Measurements from ENCODE around the gene SSTR4. TPM values are rescaled to one million over a fixed set of nuclear protein-coding genes. Genes with fewer than 3 reads are reported as not detected.
"Not testable (repeated sequence)": the region's sequence is repeated elsewhere in the genome, so short reads cannot be mapped to it uniquely, and the experiment has no call there.

Gene SSTR4
- not detected in 2 replicates for total RNA-seq

DNA sequence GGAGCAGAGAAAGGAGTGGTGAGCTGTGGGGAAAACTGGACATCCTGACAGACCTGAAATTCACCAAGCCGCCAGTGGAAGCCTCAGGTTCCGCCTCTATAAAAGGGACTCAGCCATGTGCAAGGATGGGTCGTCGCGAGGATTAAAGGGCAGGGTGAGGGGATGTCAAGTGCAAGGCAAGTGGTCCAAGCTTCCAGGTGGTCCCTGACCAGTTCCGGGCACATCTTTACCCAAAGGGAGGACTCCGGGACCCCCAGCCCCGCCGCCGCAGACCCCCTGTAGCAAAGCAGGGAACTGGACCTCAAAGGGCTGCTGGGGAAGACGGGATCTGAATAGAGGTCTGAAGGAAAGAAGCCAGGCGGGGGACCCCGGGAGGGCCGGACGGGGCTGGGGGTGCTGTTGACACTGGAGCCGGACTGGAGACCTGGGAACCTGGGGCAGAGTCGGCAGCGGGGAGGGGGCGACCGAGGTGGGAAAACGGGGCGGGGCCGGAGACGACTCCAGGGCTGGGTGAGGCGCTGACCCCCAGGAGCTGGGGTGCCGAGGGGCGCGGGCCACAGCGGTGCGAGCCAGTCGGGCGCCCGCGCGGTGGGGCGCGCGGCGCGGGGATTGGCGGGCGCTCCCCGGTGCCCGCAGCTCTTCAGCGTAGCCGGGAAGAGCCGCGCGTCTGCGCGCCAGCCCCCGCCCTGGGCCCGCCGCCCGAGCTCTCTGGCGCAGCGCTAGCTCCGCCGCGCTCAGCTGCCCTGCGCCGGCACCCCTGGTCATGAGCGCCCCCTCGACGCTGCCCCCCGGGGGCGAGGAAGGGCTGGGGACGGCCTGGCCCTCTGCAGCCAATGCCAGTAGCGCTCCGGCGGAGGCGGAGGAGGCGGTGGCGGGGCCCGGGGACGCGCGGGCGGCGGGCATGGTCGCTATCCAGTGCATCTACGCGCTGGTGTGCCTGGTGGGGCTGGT lies at the start of gene SSTR4:
Gene SSTR4 (plus strand): TSS at position 592 of the 951 bp plus-strand sequence. CDS start 172 bp downstream, at position 764.
- Mint-ChIP-seq H3K27me3 (peaks cover 10% of the 10 kb centered on the region), H3K9me3 (no peaks in the 10 kb centered on the region), H3K27ac (no peak within 1 kb of the TSS), H3K4me1 (no peaks in the 10 kb centered on the region), H3K36me3 (ENCODE audit: low read depth) (no peaks in the 10 kb centered on the region), H3K4me3 (no peak within 1 kb of the TSS)
- intact Hi-C loops (cut with micrococcal nuclease) = no loop called here
- no peak for DNase-seq

- no peaks in the 10 kb centered on the region for H3K4me1 Mint-ChIP-seq
- peaks cover 7% of the 10 kb centered on the region for H3K9me3 Mint-ChIP-seq
- no peaks in the 10 kb centered on the region for H3K36me3 Mint-ChIP-seq (ENCODE audit: low read depth)
- intact Hi-C loops (cut with micrococcal nuclease) = no loop called here
- no peak for DNase-seq
- H3K4me3 Mint-ChIP-seq = no peak overlapping the region
- H3K27me3 Mint-ChIP-seq = no peaks in the 10 kb centered on the region
- no peak overlapping the region for H3K27ac Mint-ChIP-seq
Measured at GRCh38 chr20:22986601-22987000, 48.5 kb upstream of the SSTR4 start.

- H3K27ac Mint-ChIP-seq; H3K4me1 Mint-ChIP-seq; H3K4me3 Mint-ChIP-seq; H3K27me3 Mint-ChIP-seq; H3K9me3 Mint-ChIP-seq; H3K36me3 Mint-ChIP-seq (ENCODE audit: low read depth); intact Hi-C loops (cut with micrococcal nuclease); DNase-seq: not testable (repeated sequence)
Measured at GRCh38 chr20:22991424-22991823, 43.7 kb upstream of the SSTR4 start.

DNA sequence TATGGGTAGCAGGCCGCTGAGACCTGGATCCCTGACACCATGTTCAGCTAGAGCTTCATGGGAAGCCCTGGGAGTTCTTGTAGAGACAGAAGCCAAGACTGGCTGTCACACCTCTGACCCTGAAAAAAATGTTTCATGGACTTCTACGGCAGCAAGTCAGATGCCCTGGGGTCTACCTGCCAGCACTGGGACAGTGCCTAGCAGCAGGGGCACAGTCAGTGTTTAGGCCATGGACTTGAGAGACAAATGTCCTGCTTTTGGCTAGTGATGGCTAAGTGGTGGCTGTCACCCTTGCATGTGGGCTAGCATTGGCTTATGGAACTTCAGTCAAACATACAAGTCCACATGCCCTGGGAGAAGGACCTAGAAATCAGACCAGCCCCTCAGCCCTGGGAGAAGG lies 41.3 kb upstream of the SSTR4 start:
- H3K4me3 Mint-ChIP-seq = no peak overlapping the region
- no peaks in the 10 kb centered on the region for H3K27me3 Mint-ChIP-seq

GRCh38 chr20:22995923-22996322 lies 39.2 kb upstream of the SSTR4 start:
- no peaks in the 10 kb centered on the region for H3K36me3 Mint-ChIP-seq (ENCODE audit: low read depth)
- H3K4me3 Mint-ChIP-seq = no peak overlapping the region
- DNase-seq = no peak
- H3K9me3 Mint-ChIP-seq = no peaks in the 10 kb centered on the region
- intact Hi-C loops (cut with micrococcal nuclease) = no loop called here
- H3K4me1 Mint-ChIP-seq = no peaks in the 10 kb centered on the region
- H3K27me3 Mint-ChIP-seq = no peaks in the 10 kb centered on the region
- no peak overlapping the region for H3K27ac Mint-ChIP-seq

More for the DNA sequence above, 41.3 kb upstream of the SSTR4 start:
- DNase-seq = no peak
- Mint-ChIP-seq H3K4me1 (no peaks in the 10 kb centered on the region), H3K36me3 (ENCODE audit: low read depth) (no peaks in the 10 kb centered on the region), H3K27ac (no peak overlapping the region), H3K9me3 (peaks cover 3% of the 10 kb centered on the region)
- intact Hi-C loops (cut with micrococcal nuclease) = no loop called here

- Mint-ChIP-seq H3K27me3 (no peaks in the 10 kb centered on the region), H3K36me3 (ENCODE audit: low read depth) (no peaks in the 10 kb centered on the region), H3K4me1 (no peaks in the 10 kb centered on the region), H3K27ac (no peak overlapping the region), H3K9me3 (no peaks in the 10 kb centered on the region), H3K4me3 (no peak overlapping the region)
- no peak for DNase-seq
- intact Hi-C loops (cut with micrococcal nuclease) = no loop called here
Measured at GRCh38 chr20:22998476-22998875, 36.6 kb upstream of the SSTR4 start.

GRCh38 chr20:22999756-23000155 lies 35.4 kb upstream of the SSTR4 start:
- no peak for DNase-seq
- Mint-ChIP-seq H3K27me3 (peaks cover 2% of the 10 kb centered on the region), H3K9me3 (no peaks in the 10 kb centered on the region), H3K36me3 (ENCODE audit: low read depth) (no peaks in the 10 kb centered on the region), H3K4me3 (no peak overlapping the region), H3K27ac (no peak overlapping the region), H3K4me1 (no peaks in the 10 kb centered on the region)
- intact Hi-C loops (cut with micrococcal nuclease) = no loop called here

- H3K4me3 Mint-ChIP-seq = no peak overlapping the region
- H3K9me3 Mint-ChIP-seq = no peaks in the 10 kb centered on the region
Measured at GRCh38 chr20:23000232-23000947, 34.7 kb upstream of the SSTR4 start.

DNA sequence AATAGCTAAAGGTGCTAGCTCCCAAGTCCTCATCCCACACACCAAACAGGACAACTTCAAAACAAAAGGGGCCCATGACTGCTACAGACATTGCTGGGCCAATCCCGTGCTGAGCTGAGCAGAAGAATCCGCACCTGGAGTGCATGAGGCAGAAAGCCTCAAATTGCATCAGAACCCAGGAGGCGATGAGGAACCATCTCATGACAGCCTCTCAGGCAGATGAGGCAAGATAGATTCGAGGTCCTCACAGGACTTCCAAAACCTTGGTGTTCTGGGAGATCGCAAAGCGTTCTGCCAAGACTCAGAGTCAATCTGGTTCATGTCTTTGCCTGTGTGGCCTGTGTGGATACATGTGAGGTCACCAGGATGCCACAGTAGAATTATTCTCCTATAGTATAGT lies 32.8 kb upstream of the SSTR4 start:
- Mint-ChIP-seq H3K9me3 (no peaks in the 10 kb centered on the region), H3K27ac (no peak overlapping the region), H3K4me1 (no peaks in the 10 kb centered on the region), H3K36me3 (ENCODE audit: low read depth) (no peaks in the 10 kb centered on the region), H3K4me3 (no peak overlapping the region), H3K27me3 (peaks cover 3% of the 10 kb centered on the region)
- DNase-seq = no peak
- intact Hi-C loops (cut with micrococcal nuclease) = no loop called here

More at GRCh38 chr20:23000232-23000947, 34.7 kb upstream of the SSTR4 start:
- Mint-ChIP-seq H3K27me3 (peaks cover 2% of the 10 kb centered on the region), H3K4me1 (no peaks in the 10 kb centered on the region), H3K27ac (no peak overlapping the region), H3K36me3 (ENCODE audit: low read depth) (no peaks in the 10 kb centered on the region)
- intact Hi-C loops (cut with micrococcal nuclease) = no loop called here
- no peak for DNase-seq

DNA sequence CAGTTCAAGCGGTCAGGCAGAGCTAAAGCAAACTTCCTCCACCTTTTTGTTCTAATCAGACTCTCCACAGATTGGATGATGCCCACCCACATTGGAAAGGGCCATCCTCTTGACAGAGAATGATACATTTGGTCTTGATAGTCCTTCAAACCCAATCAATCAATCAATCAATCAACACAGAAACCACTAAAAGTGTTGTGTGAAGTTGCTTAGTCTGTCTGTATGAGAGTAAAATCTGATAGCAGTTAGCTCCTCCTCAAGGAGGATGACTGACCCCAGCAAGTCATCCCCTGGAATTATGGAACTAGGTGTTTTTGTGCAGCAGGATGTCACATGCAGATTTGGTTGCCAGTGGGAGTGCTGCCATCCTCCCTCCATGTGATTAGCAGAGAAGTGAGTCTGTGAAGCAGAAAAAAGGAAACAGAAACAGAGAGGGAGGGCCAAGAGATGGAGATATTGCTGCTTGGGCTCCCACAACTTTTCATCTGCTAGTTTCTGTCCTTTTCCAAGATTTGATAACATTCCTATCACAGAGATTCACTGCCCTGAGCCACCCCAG lies 32.0 kb upstream of the SSTR4 start:
- Mint-ChIP-seq H3K36me3 (ENCODE audit: low read depth) (no peaks in the 10 kb centered on the region), H3K9me3 (no peaks in the 10 kb centered on the region), H3K4me1 (no peaks in the 10 kb centered on the region), H3K27me3 (peaks cover 3% of the 10 kb centered on the region), H3K27ac (no peak overlapping the region), H3K4me3 (no peak overlapping the region)
- no peak for DNase-seq
- intact Hi-C loops (cut with micrococcal nuclease) = no loop called here

- Mint-ChIP-seq H3K36me3 (ENCODE audit: low read depth) (no peaks in the 10 kb centered on the region), H3K9me3 (no peaks in the 10 kb centered on the region), H3K4me3 (no peak overlapping the region), H3K27ac (no peak overlapping the region), H3K27me3 (peaks cover 3% of the 10 kb centered on the region), H3K4me1 (no peaks in the 10 kb centered on the region)
- intact Hi-C loops (cut with micrococcal nuclease) = no loop called here
- no peak for DNase-seq
Measured at GRCh38 chr20:23003881-23004460, 31.1 kb upstream of the SSTR4 start.

GRCh38 chr20:23005776-23006175 lies 29.3 kb upstream of the SSTR4 start:
- intact Hi-C loops (cut with micrococcal nuclease) = no loop called here
- no peaks in the 10 kb centered on the region for H3K4me1 Mint-ChIP-seq
- peaks cover 3% of the 10 kb centered on the region for H3K27me3 Mint-ChIP-seq
- H3K9me3 Mint-ChIP-seq = no peaks in the 10 kb centered on the region
- no peak for DNase-seq
- no peaks in the 10 kb centered on the region for H3K36me3 Mint-ChIP-seq (ENCODE audit: low read depth)
- no peak overlapping the region for H3K27ac Mint-ChIP-seq
- H3K4me3 Mint-ChIP-seq = no peak overlapping the region

DNA sequence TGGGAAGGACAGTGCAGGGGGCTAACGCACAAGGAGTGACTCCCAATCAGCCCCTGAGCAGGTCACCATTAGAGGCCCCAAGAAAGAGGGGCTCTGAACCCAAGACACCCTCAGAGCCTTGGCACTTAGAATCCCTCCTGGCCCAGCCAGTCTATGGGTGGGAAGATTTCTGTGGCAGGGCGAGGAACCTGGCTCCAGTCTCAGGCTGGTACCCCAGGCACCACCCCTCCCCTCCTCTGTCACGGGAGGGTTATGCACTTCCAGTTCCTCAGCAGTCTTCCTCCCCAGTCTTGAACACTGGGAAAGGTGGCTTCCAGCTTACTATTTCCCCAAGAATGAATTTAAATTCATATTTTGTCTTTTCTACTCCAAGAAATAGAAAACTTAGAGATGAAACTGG lies 27.6 kb upstream of the SSTR4 start:
- Mint-ChIP-seq H3K27me3 (peaks cover 3% of the 10 kb centered on the region), H3K36me3 (ENCODE audit: low read depth) (no peaks in the 10 kb centered on the region), H3K27ac (no peak overlapping the region), H3K9me3 (no peaks in the 10 kb centered on the region), H3K4me1 (no peaks in the 10 kb centered on the region), H3K4me3 (no peak overlapping the region)
- DNase-seq = no peak
- intact Hi-C loops (cut with micrococcal nuclease) = no loop called here
